ENCODE results near the gene C22orf42. TPM values are rescaled to one million over a fixed set of nuclear protein-coding genes. Genes with fewer than 3 reads are reported as not detected.

The C22orf42 gene
- total RNA-seq, 1 donor from 2014 or later = not detected

DNA sequence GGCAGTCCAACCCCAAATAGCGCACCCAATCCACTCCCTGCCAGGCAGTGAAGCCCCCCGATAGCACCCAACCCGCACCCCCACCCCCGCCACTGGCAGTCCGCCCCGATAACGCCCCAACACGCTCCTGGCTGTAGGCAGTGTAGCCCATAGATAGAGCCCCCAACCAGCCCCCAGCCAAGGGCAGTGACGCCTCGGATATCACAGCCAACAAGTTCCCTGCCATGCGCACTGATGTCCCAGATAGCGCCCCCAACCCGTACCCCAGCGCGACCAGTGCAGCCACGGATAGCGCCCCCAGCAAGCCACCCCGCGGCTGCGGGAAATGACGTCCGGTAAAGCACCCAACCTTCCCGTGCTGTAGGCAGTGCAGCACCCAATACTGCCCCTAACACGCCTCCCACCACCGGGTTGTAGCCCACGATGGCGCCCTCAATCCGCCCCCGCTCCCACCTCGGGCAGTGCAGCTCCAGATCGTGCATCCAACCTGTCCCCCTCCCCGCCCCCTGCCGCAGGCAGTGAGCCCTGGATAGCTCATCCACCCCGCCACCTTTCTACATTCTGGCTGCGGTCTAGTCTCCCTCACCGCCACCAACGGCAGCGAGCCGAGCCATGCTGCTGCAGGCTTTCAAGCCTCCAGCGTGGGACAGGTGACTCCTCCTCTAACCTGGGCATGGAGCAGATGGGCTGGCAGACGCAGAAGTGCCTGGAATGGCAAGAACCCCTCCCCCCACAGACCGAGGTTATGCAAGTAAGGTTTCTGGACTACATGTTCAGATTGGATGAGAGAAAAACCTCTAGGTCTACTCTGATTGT is 45.1 kb upstream of the C22orf42 start:
- Histone ChIP-seq H3K27ac (ENCODE audit: low read depth, low read length) (no peak overlapping the region), H3K4me3 (ENCODE audit: insufficient read depth, low read depth, low read length) (no peak overlapping the region), H3K27me3 (ENCODE audit: insufficient read depth, low read length) (no peaks in the 10 kb centered on the region), H3K4me2 (ENCODE audit: low read length) (peak overlapping the region; percentile 60), H3K79me2 (ENCODE audit: insufficient read depth, low read length) (no peaks in the 10 kb centered on the region), H3K4me1 (ENCODE audit: insufficient read depth, low read length) (no peaks in the 10 kb centered on the region), H3K36me3 (ENCODE audit: insufficient read depth, low read length) (no peaks in the 10 kb centered on the region), H4K20me1 (ENCODE audit: insufficient read depth, low read length) (no peaks in the 10 kb centered on the region), H2AFZ (ENCODE audit: low read depth, low read length) (peak overlapping the region; percentile 26), H3K9me3 (ENCODE audit: insufficient read depth, low read depth, low read length) (no peaks in the 10 kb centered on the region), H3K9ac (ENCODE audit: low read length) (no peak overlapping the region)
- peak overlapping the region; percentile 84 for H3K4me3 Mint-ChIP-seq (ENCODE audit: unreplicated experiment)
- no peaks in the 10 kb centered on the region for H3K36me3 Mint-ChIP-seq (ENCODE audit: low read depth, unreplicated experiment)
- H3K9me3 Mint-ChIP-seq (ENCODE audit: unreplicated experiment) = no peaks in the 10 kb centered on the region
- DNase-seq (ENCODE audit: low read depth) (no peak), FAIRE-seq (no peak)
- no peak overlapping the region for H3K27ac Mint-ChIP-seq (ENCODE audit: unreplicated experiment)
- H3K4me1 Mint-ChIP-seq (ENCODE audit: low read depth, unreplicated experiment) = peaks cover 3% of the 10 kb centered on the region
- peaks cover 55% of the 10 kb centered on the region for H3K27me3 Mint-ChIP-seq (ENCODE audit: low read depth, unreplicated experiment)
- no peak for TF ChIP-seq EZH2 (IDR thresholded peaks at IDR 0.05; ENCODE audit: insufficient read depth, low read length)
- TF ChIP-seq, protein P1, sequence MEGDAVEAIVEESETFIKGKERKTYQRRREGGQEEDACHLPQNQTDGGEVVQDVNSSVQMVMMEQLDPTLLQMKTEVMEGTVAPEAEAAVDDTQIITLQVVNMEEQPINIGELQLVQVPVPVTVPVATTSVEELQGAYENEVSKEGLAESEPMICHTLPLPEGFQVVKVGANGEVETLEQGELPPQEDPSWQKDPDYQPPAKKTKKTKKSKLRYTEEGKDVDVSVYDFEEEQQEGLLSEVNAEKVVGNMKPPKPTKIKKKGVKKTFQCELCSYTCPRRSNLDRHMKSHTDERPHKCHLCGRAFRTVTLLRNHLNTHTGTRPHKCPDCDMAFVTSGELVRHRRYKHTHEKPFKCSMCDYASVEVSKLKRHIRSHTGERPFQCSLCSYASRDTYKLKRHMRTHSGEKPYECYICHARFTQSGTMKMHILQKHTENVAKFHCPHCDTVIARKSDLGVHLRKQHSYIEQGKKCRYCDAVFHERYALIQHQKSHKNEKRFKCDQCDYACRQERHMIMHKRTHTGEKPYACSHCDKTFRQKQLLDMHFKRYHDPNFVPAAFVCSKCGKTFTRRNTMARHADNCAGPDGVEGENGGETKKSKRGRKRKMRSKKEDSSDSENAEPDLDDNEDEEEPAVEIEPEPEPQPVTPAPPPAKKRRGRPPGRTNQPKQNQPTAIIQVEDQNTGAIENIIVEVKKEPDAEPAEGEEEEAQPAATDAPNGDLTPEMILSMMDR (IDR thresholded peaks at IDR 0.05; ENCODE audit: insufficient read depth, low read depth, low read length) = no peak

DNA sequence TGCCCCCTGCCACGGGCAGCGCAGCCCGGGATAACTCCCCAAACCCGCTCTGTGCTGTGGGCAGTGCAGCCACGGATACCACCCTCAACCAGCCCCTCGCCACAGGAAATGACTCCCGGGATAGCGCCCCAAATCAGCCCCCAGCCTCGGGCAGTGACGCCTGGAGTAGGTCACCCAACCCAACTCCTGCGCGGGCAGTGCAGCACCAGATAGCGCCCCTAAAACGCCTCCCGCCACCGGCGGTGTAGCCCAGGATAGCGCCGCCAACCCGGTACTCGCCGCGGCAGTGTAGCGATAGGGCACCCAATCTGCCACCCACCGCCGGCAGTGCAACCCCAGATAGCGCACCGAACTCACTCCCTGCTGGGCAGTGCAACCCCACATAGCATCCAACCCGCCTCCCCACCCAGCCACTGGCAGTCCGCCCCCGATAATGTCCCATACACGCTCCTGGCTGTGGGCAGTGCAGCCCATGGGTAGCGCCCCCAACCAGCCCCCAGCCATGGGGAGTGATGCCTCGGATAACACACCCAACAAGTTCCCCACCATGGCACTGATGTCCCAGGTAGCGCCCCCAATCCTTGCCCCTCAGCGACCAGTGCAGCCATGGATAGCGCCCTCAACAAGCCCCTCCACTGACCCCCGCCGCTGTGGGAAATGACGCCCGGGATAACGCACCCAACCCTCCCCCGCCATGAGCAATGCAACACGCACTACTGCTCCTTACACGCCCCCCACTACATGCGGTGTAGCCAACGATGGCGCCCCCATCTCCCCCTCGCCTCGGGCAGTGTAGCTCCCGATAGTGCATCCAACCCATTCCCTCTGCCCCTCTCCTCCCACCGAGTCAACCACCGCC is 44.3 kb upstream of the C22orf42 start:
- no peak for DNase-seq (ENCODE audit: low read depth)
- Histone ChIP-seq H3K4me2 (ENCODE audit: low read length) (peak overlapping the region; percentile 50), H3K27me3 (ENCODE audit: insufficient read depth, low read length) (no peaks in the 10 kb centered on the region), H4K20me1 (ENCODE audit: insufficient read depth, low read length) (no peaks in the 10 kb centered on the region), H3K79me2 (ENCODE audit: insufficient read depth, low read length) (no peaks in the 10 kb centered on the region), H3K9ac (ENCODE audit: low read length) (no peak overlapping the region), H3K4me1 (ENCODE audit: insufficient read depth, low read length) (no peaks in the 10 kb centered on the region), H3K27ac (ENCODE audit: low read depth, low read length) (no peak overlapping the region), H2AFZ (ENCODE audit: low read depth, low read length) (no peak overlapping the region), H3K36me3 (ENCODE audit: insufficient read depth, low read length) (no peaks in the 10 kb centered on the region), H3K4me3 (ENCODE audit: insufficient read depth, low read depth, low read length) (no peak overlapping the region), H3K9me3 (ENCODE audit: insufficient read depth, low read depth, low read length) (no peaks in the 10 kb centered on the region)
- Mint-ChIP-seq H3K4me1 (ENCODE audit: low read depth, unreplicated experiment) (peaks cover 3% of the 10 kb centered on the region), H3K36me3 (ENCODE audit: low read depth, unreplicated experiment) (no peaks in the 10 kb centered on the region), H3K4me3 (ENCODE audit: unreplicated experiment) (peak overlapping the region; percentile 45), H3K9me3 (ENCODE audit: unreplicated experiment) (no peaks in the 10 kb centered on the region), H3K27ac (ENCODE audit: unreplicated experiment) (no peak overlapping the region), H3K27me3 (ENCODE audit: low read depth, unreplicated experiment) (peaks cover 62% of the 10 kb centered on the region)
- TF ChIP-seq, protein P1 (IDR thresholded peaks at IDR 0.05; ENCODE audit: insufficient read depth, low read depth, low read length) = no peak
- peak; percentile 40 for TF ChIP-seq EZH2 (IDR thresholded peaks at IDR 0.05; ENCODE audit: insufficient read depth, low read length)
- no peak for FAIRE-seq

All from astrocyte (in vitro differentiated cells and primary cell).